ENCODE measurements around the gene MMP20.

The MMP20 gene

GRCh38 chr11:102643941-102644340 lies 18.8 kb upstream of the MMP20 start (continued):
- TF ChIP-seq PBX3 (CRISPR knock-in tag; IDR thresholded peaks at IDR 0.05) (no peak), ZNF660 (tag by site-specific recombination; IDR thresholded peaks at IDR 0.05) (no peak)

GRCh38 chr11:102640946-102641345 lies 15.8 kb upstream of the MMP20 start:
- H3K4me1 ChIP-seq (ENCODE audit: control insufficient read depth, insufficient read depth, low read length): no peaks in the 10 kb centered on the region
- no peak for TF ChIP-seq ZNF580 (tag by site-specific recombination; IDR thresholded peaks at IDR 0.05)
- no peak for TF ChIP-seq ZBTB26 (tag by site-specific recombination; optimal IDR thresholded peaks at IDR 0.05)
- TF ChIP-seq ZNF521 (tag by site-specific recombination; IDR thresholded peaks at IDR 0.05): no peak
- TF ChIP-seq GLI2 (tag by site-specific recombination; IDR thresholded peaks at IDR 0.05; ENCODE audit: borderline replicate concordance, low read depth): no peak
- TF ChIP-seq KLF7 (tag by site-specific recombination; IDR thresholded peaks at IDR 0.05; ENCODE audit: borderline replicate concordance): no peak
- TF ChIP-seq SALL2 (tag by site-specific recombination; IDR thresholded peaks at IDR 0.05; ENCODE audit: borderline replicate concordance): no peak
- TF ChIP-seq ZNF843 (tag by site-specific recombination; IDR thresholded peaks at IDR 0.05): no peak
- TF ChIP-seq ZNF292 (tag by site-specific recombination; IDR thresholded peaks at IDR 0.05; ENCODE audit: borderline replicate concordance, low read depth): no peak
- TF ChIP-seq ZNF660 (tag by site-specific recombination; IDR thresholded peaks at IDR 0.05): no peak
- TF ChIP-seq ZNF514 (tag by site-specific recombination; IDR thresholded peaks at IDR 0.05): no peak
- no peak for TF ChIP-seq ATF2 (tag by site-specific recombination; IDR thresholded peaks at IDR 0.05; ENCODE audit: low read depth)
- ChIA-PET CTCF (interaction anchor here (0.6 to 1.4 kb wide), 3 partner anchors 25 to 30 kb away, joined by 3 to 5 read pairs (median 3); no protein-coding TSS in a partner anchor), POLR2A (no interaction called here)
- no peaks in the 10 kb centered on the region for H3K36me3 ChIP-seq (ENCODE audit: control insufficient read depth in 2 of 2, insufficient read depth in 1 of 2, low read length in 2 of 2)
- H3K4me3 ChIP-seq (ENCODE audit: low read depth, low read length): no peak overlapping the region
- H3K27ac ChIP-seq (ENCODE audit: extremely low read depth, low read depth, low read length): no peak overlapping the region
- H3K9me3 ChIP-seq (ENCODE audit: control insufficient read depth, insufficient read depth, low read depth, low read length): no peaks in the 10 kb centered on the region

GRCh38 chr11:102639656-102640055 lies 14.5 kb upstream of the MMP20 start:
- Histone ChIP-seq H3K27ac (ENCODE audit: extremely low read depth, low read depth, low read length) (no peak overlapping the region), H3K4me1 (ENCODE audit: control insufficient read depth, insufficient read depth, low read length) (no peaks in the 10 kb centered on the region), H3K4me3 (ENCODE audit: low read depth, low read length) (no peak overlapping the region), H3K9me3 (ENCODE audit: control insufficient read depth, insufficient read depth, low read depth, low read length) (no peaks in the 10 kb centered on the region), H3K36me3 (ENCODE audit: control insufficient read depth in 2 of 2, insufficient read depth in 1 of 2, low read length in 2 of 2) (no peaks in the 10 kb centered on the region)
- POLR2A ChIA-PET: no interaction called here
- CTCF ChIA-PET: interaction anchor here (0.6 kb wide), 1 partner anchor 10 kb away, joined by 3 read pairs; no protein-coding TSS in a partner anchor
- no peak for TF ChIP-seq ZNF146 (tag by site-specific recombination; IDR thresholded peaks at IDR 0.05)
- TF ChIP-seq GLIS2 (tag by site-specific recombination; IDR thresholded peaks at IDR 0.05): no peak
- TF ChIP-seq ZNF544 (tag by site-specific recombination; IDR thresholded peaks at IDR 0.05): no peak
- TF ChIP-seq ZNF776 (tag by site-specific recombination; IDR thresholded peaks at IDR 0.05; ENCODE audit: borderline replicate concordance): no peak
- no peak for TF ChIP-seq RBAK (tag by site-specific recombination; IDR thresholded peaks at IDR 0.05)
- TF ChIP-seq ZNF10 (tag by site-specific recombination; IDR thresholded peaks at IDR 0.05): no peak
- TF ChIP-seq ZNF555 (tag by site-specific recombination; conservative IDR thresholded peaks at IDR 0.05): no peak
- TF ChIP-seq ZNF394 (tag by site-specific recombination; IDR thresholded peaks at IDR 0.05; ENCODE audit: borderline replicate concordance): no peak
- no peak for TF ChIP-seq ZNF704 (tag by site-specific recombination; IDR thresholded peaks at IDR 0.05)

Data from HEK293 (cell line).